HEK293T (cell line): ENCODE results near the gene GAB2.
"Not testable (repeated sequence)": the region's sequence is repeated elsewhere in the genome, so short reads cannot be mapped to it uniquely, and the experiment has no call there.

Experiments
- CTCF ChIA-PET: fragments of 350-600 bp; formaldehyde crosslinking; extraction: SDS; loops from one replicate; lab custom pipeline; 2021; ENCODE audit warnings: antibody characterized with exemption, inconsistent platforms; lab: Yijun Ruan, JAX
- POLR2A ChIA-PET: fragments of 350-600 bp; formaldehyde crosslinking; extraction: SDS; loops from one replicate; lab custom pipeline; 2020; ENCODE audit warnings: antibody characterized with exemption, inconsistent platforms; lab: Yijun Ruan, JAX
- DNase-seq: peaks from one replicate; pipeline ENCODE4 v3.0.0; 2012; ENCODE audit warnings: mixed read lengths; ENCODE audit errors: extremely low spot score
- ARNT ChIP-seq: fragments of 450-650 bp; IDR thresholded peaks from 2 replicates; pipeline ENCODE4 v1.6.1; 2017; ENCODE audit warnings: mild to moderate bottlenecking
- BHLHE40 ChIP-seq: fragments of 450-650 bp; IDR thresholded peaks from 2 replicates; pipeline ENCODE4 v1.6.1; 2016; ENCODE audit warnings: mild to moderate bottlenecking, moderate library complexity, borderline replicate concordance
- CTBP1 ChIP-seq: fragments of 450-650 bp; IDR thresholded peaks from 2 replicates; pipeline ENCODE4 v1.6.1; 2016; ENCODE audit warnings: borderline replicate concordance
- ELF4 ChIP-seq: fragments of 450-650 bp; IDR thresholded peaks from 2 replicates; pipeline ENCODE4 v1.6.1; 2017; ENCODE audit warnings: antibody characterized with exemption
- FOXA1 ChIP-seq: fragments of 450-650 bp; IDR thresholded peaks from 2 replicates; pipeline ENCODE4 v1.6.1; 2016; ENCODE audit warnings: mild to moderate bottlenecking
- FOXK2 ChIP-seq: fragments of 450-650 bp; IDR thresholded peaks from 2 replicates; pipeline ENCODE4 v1.6.1; 2016; ENCODE audit warnings: mild to moderate bottlenecking
- FOXM1 ChIP-seq: fragments of 450-650 bp; IDR thresholded peaks from 2 replicates; pipeline ENCODE4 v1.6.1; 2017; ENCODE audit warnings: mild to moderate bottlenecking, borderline replicate concordance
- HDGF ChIP-seq: fragments of 450-650 bp; IDR thresholded peaks from 2 replicates; pipeline ENCODE4 v1.6.1; 2017; ENCODE audit warnings: antibody characterized with exemption, borderline replicate concordance
- L3MBTL2 ChIP-seq: fragments of 450-650 bp; conservative IDR thresholded peaks from 2 replicates; pipeline ENCODE4 v1.6.1; 2016; ENCODE audit warnings: mild to moderate bottlenecking
- LEF1 ChIP-seq: fragments of 450-650 bp; IDR thresholded peaks from 2 replicates; pipeline ENCODE4 v1.6.1; 2017; ENCODE audit warnings: mild to moderate bottlenecking, borderline replicate concordance
- NFRKB ChIP-seq: fragments of 450-650 bp; IDR thresholded peaks from 2 replicates; pipeline ENCODE4 v1.6.1; 2016; ENCODE audit warnings: mild to moderate bottlenecking, moderate library complexity
- SP1 ChIP-seq: fragments of 450-650 bp; IDR thresholded peaks from 2 replicates; pipeline ENCODE4 v1.6.1; 2017
- SUZ12 ChIP-seq: fragments of 450-650 bp; IDR thresholded peaks from 2 replicates; pipeline ENCODE4 v1.6.1; 2016; ENCODE audit warnings: mild to moderate bottlenecking
- TARDBP ChIP-seq: fragments of 450-650 bp; IDR thresholded peaks from 2 replicates; pipeline ENCODE4 v1.6.1; 2016
- ZNF384 ChIP-seq: fragments of 450-650 bp; IDR thresholded peaks from 2 replicates; pipeline ENCODE4 v1.6.1; 2016
- TF ChIP-seq, protein P1 (sequence below): fragments of 450-650 bp; IDR thresholded peaks from 2 replicates; pipeline ENCODE4 v1.6.1; 2016

GAB2 gene

DNA sequence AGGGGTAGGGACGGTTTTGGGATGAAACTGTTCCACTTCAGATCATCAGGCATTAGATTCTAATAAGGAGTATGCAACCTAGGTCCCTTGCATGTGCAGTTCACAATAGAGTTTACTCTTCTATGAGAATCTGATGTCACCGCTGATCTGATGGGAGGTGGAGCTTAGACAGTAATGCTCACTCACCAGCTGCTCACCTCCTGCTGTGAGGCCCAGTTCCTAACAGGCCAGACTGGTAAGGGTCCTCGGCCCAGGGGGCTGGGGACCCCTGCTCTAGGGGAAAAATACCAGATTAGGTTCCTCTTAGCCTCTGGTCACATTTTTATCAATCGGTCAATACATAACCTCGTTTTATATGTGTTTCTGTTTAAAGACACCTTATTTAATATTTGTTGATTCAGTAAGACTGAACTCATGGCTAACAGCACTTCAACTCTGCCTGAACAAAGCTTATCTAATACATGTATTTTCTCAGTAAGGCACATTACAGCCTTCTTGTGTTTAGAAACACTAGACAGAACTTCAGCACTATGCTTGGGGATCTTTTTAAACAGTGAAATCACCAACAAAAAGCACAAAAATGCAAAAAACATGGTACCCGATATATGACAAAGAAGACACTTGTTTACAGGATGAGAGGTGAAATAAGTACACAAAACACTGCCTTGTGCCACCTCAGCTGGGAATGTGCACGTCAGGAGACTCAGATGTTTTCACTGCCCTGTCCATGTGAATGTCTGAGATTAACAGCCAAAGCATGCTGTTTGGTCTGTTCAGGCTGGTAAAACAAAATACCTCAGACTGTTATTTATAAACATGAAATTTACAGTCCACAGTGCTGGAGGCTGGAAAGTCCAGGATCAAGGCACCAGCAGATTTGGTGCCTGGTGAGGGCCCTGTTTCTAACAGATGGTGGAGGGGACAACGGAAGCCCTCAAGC, 121.4 kb downstream of the GAB2 start:
- POLR2A ChIA-PET = no interaction called here
- no peak for DNase-seq
- CTCF ChIA-PET = no interaction called here
- TF ChIP-seq ELF4 (no peak), FOXM1 (no peak), L3MBTL2 (no peak), FOXK2 (no peak), LEF1 (no peak), FOXA1 (no peak), TARDBP (no peak), ZNF384 (no peak), SUZ12 (no peak), ARNT (no peak)
- TF ChIP-seq, protein P1, sequence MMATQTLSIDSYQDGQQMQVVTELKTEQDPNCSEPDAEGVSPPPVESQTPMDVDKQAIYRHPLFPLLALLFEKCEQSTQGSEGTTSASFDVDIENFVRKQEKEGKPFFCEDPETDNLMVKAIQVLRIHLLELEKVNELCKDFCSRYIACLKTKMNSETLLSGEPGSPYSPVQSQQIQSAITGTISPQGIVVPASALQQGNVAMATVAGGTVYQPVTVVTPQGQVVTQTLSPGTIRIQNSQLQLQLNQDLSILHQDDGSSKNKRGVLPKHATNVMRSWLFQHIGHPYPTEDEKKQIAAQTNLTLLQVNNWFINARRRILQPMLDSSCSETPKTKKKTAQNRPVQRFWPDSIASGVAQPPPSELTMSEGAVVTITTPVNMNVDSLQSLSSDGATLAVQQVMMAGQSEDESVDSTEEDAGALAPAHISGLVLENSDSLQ = no peak

GRCh38 chr11:78295347-78295746, 122.3 kb downstream of the GAB2 start:
- TF ChIP-seq ARNT (no peak), NFRKB (no peak), LEF1 (no peak), ELF4 (no peak), BHLHE40 (no peak), CTBP1 (no peak), ZNF384 (no peak), TARDBP (no peak), SUZ12 (no peak), FOXA1 (no peak), FOXK2 (no peak), L3MBTL2 (no peak), HDGF (no peak), FOXM1 (no peak), SP1 (no peak)
- TF ChIP-seq, protein P1 = no peak
- no peak for DNase-seq
- ChIA-PET CTCF (no interaction called here), POLR2A (no interaction called here)

DNA sequence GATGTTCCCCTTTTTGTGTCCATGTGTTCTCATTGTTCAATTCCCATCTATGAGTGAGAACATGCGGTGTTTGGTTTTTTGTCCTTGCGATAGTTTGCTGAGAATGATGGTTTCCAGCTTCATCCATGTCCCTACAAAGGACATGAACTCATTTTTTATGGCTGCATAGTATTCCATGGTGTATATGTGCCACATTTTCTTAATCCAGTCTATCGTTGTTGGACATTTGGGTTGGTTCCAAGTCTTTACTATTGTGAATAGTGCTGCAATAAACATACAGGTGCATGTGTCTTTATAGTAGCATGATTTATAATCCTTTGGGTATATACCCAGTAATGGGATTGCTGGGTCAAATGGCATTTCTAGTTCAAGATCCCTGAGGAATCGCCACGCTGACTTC, 123.5 kb downstream of the GAB2 start:
- CTCF ChIA-PET, POLR2A ChIA-PET, DNase-seq: not testable (repeated sequence)

DNA sequence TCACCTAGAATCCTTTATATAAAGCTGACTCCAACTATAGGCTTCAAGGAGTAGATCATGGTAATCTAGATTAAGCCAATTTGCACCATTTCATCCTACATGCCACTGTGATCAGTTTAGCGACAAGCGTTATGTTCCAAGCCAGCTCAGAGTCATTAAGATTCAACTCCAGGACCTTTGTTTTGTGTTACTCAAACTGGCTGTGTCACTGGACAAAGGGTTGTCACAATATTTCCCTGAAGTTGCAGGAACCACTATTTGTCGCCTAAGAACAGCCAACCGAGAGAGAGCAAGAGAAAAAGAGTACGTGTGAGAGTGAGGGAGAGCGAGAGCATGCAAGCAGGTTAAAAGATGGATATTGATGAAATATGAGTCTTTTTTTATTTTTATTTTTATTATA, 124.1 kb downstream of the GAB2 start:
- no peak for DNase-seq
- POLR2A ChIA-PET = no interaction called here
- TF ChIP-seq SP1 = no peak
- TF ChIP-seq NFRKB = no peak
- TF ChIP-seq, protein P1 = no peak
- TF ChIP-seq FOXK2 = no peak
- no peak for TF ChIP-seq FOXA1
- TF ChIP-seq LEF1 = no peak
- no peak for TF ChIP-seq BHLHE40
- TF ChIP-seq ZNF384 = no peak
- no peak for TF ChIP-seq TARDBP
- no peak for TF ChIP-seq CTBP1
- CTCF ChIA-PET = no interaction called here

GRCh38 chr11:78292109-78292803, 125.4 kb downstream of the GAB2 start:
- TF ChIP-seq SUZ12 (no peak), SP1 (no peak), FOXA1 (no peak), ELF4 (no peak), CTBP1 (no peak), HDGF (no peak), TARDBP (no peak), BHLHE40 (no peak), FOXK2 (no peak), NFRKB (no peak)
- TF ChIP-seq, protein P1 = no peak
- POLR2A ChIA-PET = no interaction called here
- CTCF ChIA-PET = interaction anchor here (0.6 kb wide), 1 partner anchor 230 kb away, joined by 3 read pairs; no protein-coding TSS in a partner anchor
- DNase-seq = no peak
